ENCODE results near the gene ME1.

- TF ChIP-seq ATF2 (tag by site-specific recombination; IDR thresholded peaks at IDR 0.05; ENCODE audit: low read depth) (no peak), ZNF239 (tag by site-specific recombination; IDR thresholded peaks at IDR 0.05) (no peak), HOXC10 (CRISPR knock-in tag; IDR thresholded peaks at IDR 0.05) (no peak), TCF7L2 (IDR thresholded peaks at IDR 0.05; ENCODE audit: borderline replicate concordance, low read depth, low read length) (no peak), REST (tag by site-specific recombination; IDR thresholded peaks at IDR 0.05) (no peak), PBX3 (CRISPR knock-in tag; IDR thresholded peaks at IDR 0.05) (no peak), ZNF274 (IDR thresholded peaks at IDR 0.05; ENCODE audit: low read length) (no peak), ZNF274 (tag by site-specific recombination; IDR thresholded peaks at IDR 0.05; ENCODE audit: borderline replicate concordance) (no peak), YY2 (tag by site-specific recombination; IDR thresholded peaks at IDR 0.05) (no peak), ZNF391 (tag by site-specific recombination; IDR thresholded peaks at IDR 0.05; ENCODE audit: borderline replicate concordance, low read depth) (no peak), ZNF449 (tag by site-specific recombination; IDR thresholded peaks at IDR 0.05) (no peak), ZNF211 (tag by site-specific recombination; IDR thresholded peaks at IDR 0.05; ENCODE audit: low read depth) (no peak)
- TF ChIP-seq, protein P1, sequence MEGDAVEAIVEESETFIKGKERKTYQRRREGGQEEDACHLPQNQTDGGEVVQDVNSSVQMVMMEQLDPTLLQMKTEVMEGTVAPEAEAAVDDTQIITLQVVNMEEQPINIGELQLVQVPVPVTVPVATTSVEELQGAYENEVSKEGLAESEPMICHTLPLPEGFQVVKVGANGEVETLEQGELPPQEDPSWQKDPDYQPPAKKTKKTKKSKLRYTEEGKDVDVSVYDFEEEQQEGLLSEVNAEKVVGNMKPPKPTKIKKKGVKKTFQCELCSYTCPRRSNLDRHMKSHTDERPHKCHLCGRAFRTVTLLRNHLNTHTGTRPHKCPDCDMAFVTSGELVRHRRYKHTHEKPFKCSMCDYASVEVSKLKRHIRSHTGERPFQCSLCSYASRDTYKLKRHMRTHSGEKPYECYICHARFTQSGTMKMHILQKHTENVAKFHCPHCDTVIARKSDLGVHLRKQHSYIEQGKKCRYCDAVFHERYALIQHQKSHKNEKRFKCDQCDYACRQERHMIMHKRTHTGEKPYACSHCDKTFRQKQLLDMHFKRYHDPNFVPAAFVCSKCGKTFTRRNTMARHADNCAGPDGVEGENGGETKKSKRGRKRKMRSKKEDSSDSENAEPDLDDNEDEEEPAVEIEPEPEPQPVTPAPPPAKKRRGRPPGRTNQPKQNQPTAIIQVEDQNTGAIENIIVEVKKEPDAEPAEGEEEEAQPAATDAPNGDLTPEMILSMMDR (tag by site-specific recombination; IDR thresholded peaks at IDR 0.05), result no peak
- TF ChIP-seq, protein P2, sequence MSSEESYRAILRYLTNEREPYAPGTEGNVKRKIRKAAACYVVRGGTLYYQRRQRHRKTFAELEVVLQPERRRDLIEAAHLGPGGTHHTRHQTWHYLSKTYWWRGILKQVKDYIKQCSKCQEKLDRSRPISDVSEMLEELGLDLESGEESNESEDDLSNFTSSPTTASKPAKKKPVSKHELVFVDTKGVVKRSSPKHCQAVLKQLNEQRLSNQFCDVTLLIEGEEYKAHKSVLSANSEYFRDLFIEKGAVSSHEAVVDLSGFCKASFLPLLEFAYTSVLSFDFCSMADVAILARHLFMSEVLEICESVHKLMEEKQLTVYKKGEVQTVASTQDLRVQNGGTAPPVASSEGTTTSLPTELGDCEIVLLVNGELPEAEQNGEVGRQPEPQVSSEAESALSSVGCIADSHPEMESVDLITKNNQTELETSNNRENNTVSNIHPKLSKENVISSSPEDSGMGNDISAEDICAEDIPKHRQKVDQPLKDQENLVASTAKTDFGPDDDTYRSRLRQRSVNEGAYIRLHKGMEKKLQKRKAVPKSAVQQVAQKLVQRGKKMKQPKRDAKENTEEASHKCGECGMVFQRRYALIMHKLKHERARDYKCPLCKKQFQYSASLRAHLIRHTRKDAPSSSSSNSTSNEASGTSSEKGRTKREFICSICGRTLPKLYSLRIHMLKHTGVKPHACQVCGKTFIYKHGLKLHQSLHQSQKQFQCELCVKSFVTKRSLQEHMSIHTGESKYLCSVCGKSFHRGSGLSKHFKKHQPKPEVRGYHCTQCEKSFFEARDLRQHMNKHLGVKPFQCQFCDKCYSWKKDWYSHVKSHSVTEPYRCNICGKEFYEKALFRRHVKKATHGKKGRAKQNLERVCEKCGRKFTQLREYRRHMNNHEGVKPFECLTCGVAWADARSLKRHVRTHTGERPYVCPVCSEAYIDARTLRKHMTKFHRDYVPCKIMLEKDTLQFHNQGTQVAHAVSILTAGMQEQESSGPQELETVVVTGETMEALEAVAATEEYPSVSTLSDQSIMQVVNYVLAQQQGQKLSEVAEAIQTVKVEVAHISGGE (tag by site-specific recombination; conservative IDR thresholded peaks at IDR 0.05; ENCODE audit: low read depth), result no peak
- TF ChIP-seq, protein P3, sequence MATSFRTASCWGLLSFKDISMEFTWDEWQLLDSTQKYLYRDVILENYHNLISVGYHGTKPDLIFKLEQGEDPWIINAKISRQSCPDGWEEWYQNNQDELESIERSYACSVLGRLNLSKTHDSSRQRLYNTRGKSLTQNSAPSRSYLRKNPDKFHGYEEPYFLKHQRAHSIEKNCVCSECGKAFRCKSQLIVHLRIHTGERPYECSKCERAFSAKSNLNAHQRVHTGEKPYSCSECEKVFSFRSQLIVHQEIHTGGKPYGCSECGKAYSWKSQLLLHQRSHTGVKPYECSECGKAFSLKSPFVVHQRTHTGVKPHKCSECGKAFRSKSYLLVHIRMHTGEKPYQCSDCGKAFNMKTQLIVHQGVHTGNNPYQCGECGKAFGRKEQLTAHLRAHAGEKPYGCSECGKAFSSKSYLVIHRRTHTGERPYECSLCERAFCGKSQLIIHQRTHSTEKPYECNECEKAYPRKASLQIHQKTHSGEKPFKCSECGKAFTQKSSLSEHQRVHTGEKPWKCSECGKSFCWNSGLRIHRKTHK (tag by site-specific recombination; IDR thresholded peaks at IDR 0.05), result no peak
These were observed 180.6 kb downstream of the ME1 start for GRCh38 chr6:83250235-83250634.
